ENCODE data around the gene RASAL2. TPM values are rescaled to one million over a fixed set of nuclear protein-coding genes. Genes with fewer than 3 reads are reported as not detected.

The RASAL2 gene
- total RNA-seq, 1 experiment from 2014 or later = 32.4 TPM

DNA sequence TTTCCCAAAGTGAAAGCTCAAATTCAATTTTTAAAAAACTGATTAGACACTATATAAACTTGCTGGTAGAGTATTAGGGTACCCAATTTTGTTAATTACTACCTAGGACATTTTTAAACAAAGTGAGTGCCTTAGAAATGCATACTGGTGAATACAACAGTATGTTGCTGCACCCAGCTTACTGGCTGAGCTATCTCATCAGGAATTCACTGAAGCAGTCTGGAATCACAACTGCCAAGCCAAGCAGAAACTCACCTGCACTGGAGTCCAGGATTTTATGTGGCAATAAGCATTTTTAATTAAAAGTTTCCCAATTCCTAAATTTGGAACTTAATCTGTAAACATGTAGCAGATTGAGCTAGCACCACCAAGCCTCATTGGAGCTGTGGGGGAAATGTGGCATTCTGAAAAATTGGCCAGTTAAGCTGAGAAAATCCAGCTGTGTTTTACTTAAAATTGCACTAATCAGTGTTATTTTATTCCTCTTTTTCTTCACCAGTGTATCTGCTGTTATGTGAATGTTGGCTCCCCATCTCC, 341.1 kb downstream of the RASAL2 start:
- TF ChIP-seq, protein P1, sequence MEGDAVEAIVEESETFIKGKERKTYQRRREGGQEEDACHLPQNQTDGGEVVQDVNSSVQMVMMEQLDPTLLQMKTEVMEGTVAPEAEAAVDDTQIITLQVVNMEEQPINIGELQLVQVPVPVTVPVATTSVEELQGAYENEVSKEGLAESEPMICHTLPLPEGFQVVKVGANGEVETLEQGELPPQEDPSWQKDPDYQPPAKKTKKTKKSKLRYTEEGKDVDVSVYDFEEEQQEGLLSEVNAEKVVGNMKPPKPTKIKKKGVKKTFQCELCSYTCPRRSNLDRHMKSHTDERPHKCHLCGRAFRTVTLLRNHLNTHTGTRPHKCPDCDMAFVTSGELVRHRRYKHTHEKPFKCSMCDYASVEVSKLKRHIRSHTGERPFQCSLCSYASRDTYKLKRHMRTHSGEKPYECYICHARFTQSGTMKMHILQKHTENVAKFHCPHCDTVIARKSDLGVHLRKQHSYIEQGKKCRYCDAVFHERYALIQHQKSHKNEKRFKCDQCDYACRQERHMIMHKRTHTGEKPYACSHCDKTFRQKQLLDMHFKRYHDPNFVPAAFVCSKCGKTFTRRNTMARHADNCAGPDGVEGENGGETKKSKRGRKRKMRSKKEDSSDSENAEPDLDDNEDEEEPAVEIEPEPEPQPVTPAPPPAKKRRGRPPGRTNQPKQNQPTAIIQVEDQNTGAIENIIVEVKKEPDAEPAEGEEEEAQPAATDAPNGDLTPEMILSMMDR (IDR thresholded peaks at IDR 0.05; ENCODE audit: unreplicated experiment) = no peak
- no peak for DNase-seq
- no TSS peak for BruUV-seq (replicated peaks)
- intact Hi-C loops (cut with micrococcal nuclease; ENCODE audit: unreplicated experiment) = no loop called here
- no peaks in the 10 kb centered on the region for H3K27me3 Mint-ChIP-seq (ENCODE audit: unreplicated experiment)
- H3K36me3 Mint-ChIP-seq (ENCODE audit: insufficient read depth, unreplicated experiment) = no peaks in the 10 kb centered on the region
- H3K4me1 Mint-ChIP-seq (ENCODE audit: low read depth, unreplicated experiment) = no peaks in the 10 kb centered on the region
- H3K4me3 Mint-ChIP-seq (ENCODE audit: low read depth, unreplicated experiment) = no peak overlapping the region
- CTCF ChIA-PET = no interaction called here
- H3K27ac Mint-ChIP-seq (ENCODE audit: unreplicated experiment) = no peak overlapping the region
- no peaks in the 10 kb centered on the region for H3K9me3 Mint-ChIP-seq (ENCODE audit: low read depth, unreplicated experiment)

GRCh38 chr1:178436899-178437298, 343.0 kb downstream of the RASAL2 start:
- intact Hi-C loops (cut with micrococcal nuclease; ENCODE audit: unreplicated experiment) = no loop called here
- Mint-ChIP-seq H3K27me3 (ENCODE audit: unreplicated experiment) (no peaks in the 10 kb centered on the region), H3K27ac (ENCODE audit: unreplicated experiment) (no peak overlapping the region), H3K9me3 (ENCODE audit: low read depth, unreplicated experiment) (no peaks in the 10 kb centered on the region), H3K4me3 (ENCODE audit: low read depth, unreplicated experiment) (no peak overlapping the region), H3K36me3 (ENCODE audit: insufficient read depth, unreplicated experiment) (no peaks in the 10 kb centered on the region), H3K4me1 (ENCODE audit: low read depth, unreplicated experiment) (no peaks in the 10 kb centered on the region)
- CTCF ChIA-PET = no interaction called here
- DNase-seq = no peak
- no TSS peak for BruUV-seq (replicated peaks)
- TF ChIP-seq, protein P1 (IDR thresholded peaks at IDR 0.05; ENCODE audit: unreplicated experiment) = no peak

DNA sequence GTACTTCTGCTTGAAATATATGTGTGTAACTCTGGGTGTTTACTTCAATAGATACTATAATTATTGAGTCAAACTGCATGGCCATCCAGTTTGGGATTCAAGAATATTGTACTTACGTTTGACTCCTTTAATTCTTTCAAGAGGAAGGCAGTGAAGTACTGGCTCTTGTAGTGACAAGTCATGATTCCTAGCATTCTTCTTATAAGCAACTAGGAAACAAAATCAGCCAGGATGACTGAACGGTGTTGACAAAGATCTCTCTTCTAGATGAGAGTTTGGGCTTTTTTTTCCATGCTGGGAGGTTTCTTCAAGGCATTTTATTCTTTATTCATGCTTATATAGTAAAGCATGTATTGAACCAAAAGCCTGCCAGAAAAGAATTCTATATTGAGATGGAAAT, 344.5 kb downstream of the RASAL2 start:
- CTCF ChIA-PET = no interaction called here
- Mint-ChIP-seq H3K9me3 (ENCODE audit: low read depth, unreplicated experiment) (no peaks in the 10 kb centered on the region), H3K4me3 (ENCODE audit: low read depth, unreplicated experiment) (no peak overlapping the region), H3K27me3 (ENCODE audit: unreplicated experiment) (no peaks in the 10 kb centered on the region), H3K36me3 (ENCODE audit: insufficient read depth, unreplicated experiment) (peaks cover 6% of the 10 kb centered on the region), H3K27ac (ENCODE audit: unreplicated experiment) (no peak overlapping the region), H3K4me1 (ENCODE audit: low read depth, unreplicated experiment) (no peaks in the 10 kb centered on the region)
- no TSS peak for BruUV-seq (replicated peaks)
- intact Hi-C loops (cut with micrococcal nuclease; ENCODE audit: unreplicated experiment) = no loop called here
- no peak for DNase-seq
- TF ChIP-seq, protein P1 (IDR thresholded peaks at IDR 0.05; ENCODE audit: unreplicated experiment) = no peak

GRCh38 chr1:178442925-178443324, 349.0 kb downstream of the RASAL2 start:
- H3K9me3 Mint-ChIP-seq (ENCODE audit: low read depth, unreplicated experiment) = no peaks in the 10 kb centered on the region
- no TSS peak for BruUV-seq (replicated peaks)
- H3K27me3 Mint-ChIP-seq (ENCODE audit: unreplicated experiment) = no peaks in the 10 kb centered on the region
- TF ChIP-seq, protein P1 (IDR thresholded peaks at IDR 0.05; ENCODE audit: unreplicated experiment) = no peak
- no peak overlapping the region for H3K27ac Mint-ChIP-seq (ENCODE audit: unreplicated experiment)
- intact Hi-C loops (cut with micrococcal nuclease; ENCODE audit: unreplicated experiment) = no loop called here
- H3K4me1 Mint-ChIP-seq (ENCODE audit: low read depth, unreplicated experiment) = no peaks in the 10 kb centered on the region
- CTCF ChIA-PET = no interaction called here
- peaks cover 6% of the 10 kb centered on the region for H3K36me3 Mint-ChIP-seq (ENCODE audit: insufficient read depth, unreplicated experiment)
- no peak for DNase-seq
- H3K4me3 Mint-ChIP-seq (ENCODE audit: low read depth, unreplicated experiment) = no peak overlapping the region
